ENCODE results near the gene IGF2R.
"Not testable (repeated sequence)": the region's sequence is repeated elsewhere in the genome, so short reads cannot be mapped to it uniquely, and the experiment has no call there.

IGF2R gene

GRCh38 chr6:160090442-160091239, 121.8 kb downstream of the IGF2R start:
- in situ Hi-C loops (cut with MboI; ENCODE audit: low sequenced_read_pairs): not testable (repeated sequence)

DNA sequence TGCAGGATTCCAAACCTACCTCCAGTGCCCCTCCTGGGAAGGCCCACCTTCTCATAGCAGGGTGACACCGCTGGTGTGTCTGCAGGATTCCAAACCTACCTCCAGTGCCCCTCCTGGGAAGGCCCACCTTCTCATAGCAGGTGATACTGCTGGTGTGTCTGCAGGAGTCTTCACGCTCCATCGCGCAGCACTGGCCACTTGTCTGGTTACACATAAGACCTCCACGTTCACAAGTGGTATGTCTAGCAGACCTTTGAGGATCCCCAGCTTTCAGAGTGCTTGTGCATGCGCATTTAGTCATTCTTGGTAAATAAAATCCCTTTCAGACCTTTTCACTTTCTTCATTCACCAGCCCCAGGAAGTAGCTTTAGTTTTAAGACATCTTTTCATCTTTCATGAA, 123.3 kb downstream of the IGF2R start:
- in situ Hi-C loops (cut with MboI; ENCODE audit: low sequenced_read_pairs): not testable (repeated sequence)

DNA sequence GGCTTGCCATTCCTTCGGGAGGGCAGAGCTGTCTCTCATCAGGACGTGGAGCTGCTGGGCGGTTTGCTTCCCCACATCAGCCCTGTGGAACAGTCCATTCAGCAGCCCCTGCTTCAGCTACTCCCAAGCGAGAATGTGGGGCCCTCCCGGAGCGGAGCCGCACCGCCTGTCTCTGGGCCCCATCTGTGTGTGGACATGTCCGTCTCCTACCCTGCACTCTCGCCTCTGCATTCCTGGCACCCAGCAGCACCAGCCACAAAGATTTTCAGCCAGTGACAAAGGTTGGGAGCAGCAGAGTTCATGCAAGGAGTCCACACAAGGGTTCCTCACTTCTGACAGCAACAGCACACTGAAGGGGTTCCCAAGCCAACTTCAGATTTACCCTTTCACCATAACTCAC, 123.7 kb downstream of the IGF2R start:
- in situ Hi-C loops (cut with MboI; ENCODE audit: low sequenced_read_pairs): no loop called here

- in situ Hi-C loops (cut with MboI; ENCODE audit: low sequenced_read_pairs): no loop called here
Measured at GRCh38 chr6:160093061-160093460, 124.2 kb downstream of the IGF2R start.

DNA sequence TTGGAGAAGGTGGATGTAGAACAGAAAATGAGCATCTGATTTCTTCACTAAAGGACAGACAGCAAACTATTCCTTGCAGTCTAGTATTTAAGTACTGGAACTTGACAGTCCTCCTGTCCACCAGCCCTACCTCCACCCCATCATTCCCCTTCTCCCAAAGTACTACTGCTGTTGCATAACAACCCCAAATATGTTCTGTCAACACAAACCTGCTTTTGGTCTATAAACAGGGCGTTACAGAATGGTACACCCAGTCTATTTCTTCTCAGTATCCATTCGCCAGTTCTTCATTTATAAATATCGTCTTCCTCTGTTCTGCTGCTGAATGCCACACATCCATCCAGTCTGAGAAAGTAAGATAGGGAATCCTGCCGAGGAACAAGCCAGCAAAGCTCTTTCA, 125.1 kb downstream of the IGF2R start:
- in situ Hi-C loops (cut with MboI; ENCODE audit: low sequenced_read_pairs): no loop called here

- in situ Hi-C loops (cut with MboI; ENCODE audit: low sequenced_read_pairs): no loop called here
Measured at GRCh38 chr6:160095146-160095845, 126.4 kb downstream of the IGF2R start.

GRCh38 chr6:160101277-160102205, 132.7 kb downstream of the IGF2R start:
- in situ Hi-C loops (cut with MboI; ENCODE audit: low sequenced_read_pairs): no loop called here

DNA sequence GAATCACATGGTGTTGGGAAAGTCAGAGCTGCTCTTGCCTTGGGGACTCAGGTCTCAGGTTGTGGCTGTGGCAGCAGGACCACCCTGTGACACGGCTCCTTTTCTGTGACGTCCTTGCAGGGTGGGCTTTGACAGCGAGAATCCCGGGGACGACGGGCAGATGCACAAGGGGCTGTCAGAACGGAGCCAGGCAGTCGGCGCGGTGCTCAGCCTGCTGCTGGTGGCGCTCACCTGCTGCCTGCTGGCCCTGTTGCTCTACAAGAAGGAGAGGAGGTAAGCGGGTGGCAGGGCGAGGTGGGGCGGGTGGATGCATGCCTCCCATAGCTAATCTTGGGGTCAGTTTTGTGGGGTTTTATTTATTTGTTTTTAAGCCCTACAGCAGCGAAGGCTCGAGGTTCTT, 133.5 kb downstream of the IGF2R start:
- in situ Hi-C loops (cut with MboI; ENCODE audit: low sequenced_read_pairs): no loop called here

- in situ Hi-C loops (cut with MboI; ENCODE audit: low sequenced_read_pairs): no loop called here
Measured at GRCh38 chr6:160102956-160103824, 134.3 kb downstream of the IGF2R start.

- in situ Hi-C loops (cut with MboI; ENCODE audit: low sequenced_read_pairs): no loop called here
Measured at GRCh38 chr6:160103825-160104100, 134.9 kb downstream of the IGF2R start.

DNA sequence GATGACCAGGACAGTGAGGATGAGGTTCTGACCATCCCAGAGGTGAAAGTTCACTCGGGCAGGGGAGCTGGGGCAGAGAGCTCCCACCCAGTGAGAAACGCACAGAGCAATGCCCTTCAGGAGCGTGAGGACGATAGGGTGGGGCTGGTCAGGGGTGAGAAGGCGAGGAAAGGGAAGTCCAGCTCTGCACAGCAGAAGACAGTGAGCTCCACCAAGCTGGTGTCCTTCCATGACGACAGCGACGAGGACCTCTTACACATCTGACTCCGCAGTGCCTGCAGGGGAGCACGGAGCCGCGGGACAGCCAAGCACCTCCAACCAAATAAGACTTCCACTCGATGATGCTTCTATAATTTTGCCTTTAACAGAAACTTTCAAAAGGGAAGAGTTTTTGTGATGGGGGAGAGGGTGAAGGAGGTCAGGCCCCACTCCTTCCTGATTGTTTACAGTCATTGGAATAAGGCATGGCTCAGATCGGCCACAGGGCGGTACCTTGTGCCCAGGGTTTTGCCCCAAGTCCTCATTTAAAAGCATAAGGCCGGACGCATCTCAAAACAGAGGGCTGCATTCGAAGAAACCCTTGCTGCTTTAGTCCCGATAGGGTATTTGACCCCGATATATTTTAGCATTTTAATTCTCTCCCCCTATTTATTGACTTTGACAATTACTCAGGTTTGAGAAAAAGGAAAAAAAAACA, 136.1 kb downstream of the IGF2R start:
- in situ Hi-C loops (cut with MboI; ENCODE audit: low sequenced_read_pairs): no loop called here

GRCh38 chr6:160106010-160106409, 137.1 kb downstream of the IGF2R start:
- in situ Hi-C loops (cut with MboI; ENCODE audit: low sequenced_read_pairs): no loop called here

DNA sequence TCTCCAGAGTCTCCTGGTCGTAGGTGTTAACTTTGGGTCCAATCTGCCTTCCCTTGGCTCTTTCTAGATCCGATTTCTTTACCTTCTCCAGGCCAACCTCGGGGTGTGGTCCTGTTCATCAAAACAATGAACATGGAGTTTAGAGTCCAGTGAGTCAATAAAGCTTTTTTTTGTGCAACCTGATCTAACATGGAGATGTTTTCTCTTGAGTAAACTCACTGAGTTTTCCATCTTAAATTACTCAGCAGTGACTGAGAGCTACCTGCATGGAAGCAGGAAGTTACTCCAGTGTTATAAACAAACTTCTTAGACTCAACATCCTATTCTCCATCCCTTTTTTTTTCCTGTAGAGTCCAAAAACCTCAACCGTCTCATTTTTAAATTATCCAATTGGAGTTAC, 137.8 kb downstream of the IGF2R start:
- in situ Hi-C loops (cut with MboI; ENCODE audit: low sequenced_read_pairs): no loop called here

DNA sequence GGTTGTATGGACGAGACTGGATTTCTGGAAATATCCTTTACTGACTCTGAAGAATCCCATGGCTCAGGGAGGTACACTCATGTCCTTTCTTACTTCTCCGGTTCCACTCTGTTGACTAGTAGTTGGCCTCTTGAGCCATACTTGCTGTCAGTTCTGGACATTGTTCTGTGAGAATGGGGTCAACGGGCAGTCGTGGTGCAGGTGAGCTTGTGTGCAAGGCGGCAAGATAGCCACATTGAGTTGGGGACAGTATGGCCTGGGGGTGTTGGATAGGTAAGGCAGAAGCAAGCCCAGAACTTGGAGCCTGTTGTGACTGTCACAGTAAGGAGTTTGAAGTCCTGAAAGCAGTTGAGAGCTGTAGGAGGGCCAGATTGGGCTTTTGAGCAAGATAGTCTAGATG, 139.2 kb downstream of the IGF2R start:
- in situ Hi-C loops (cut with MboI; ENCODE audit: low sequenced_read_pairs): no loop called here

DNA sequence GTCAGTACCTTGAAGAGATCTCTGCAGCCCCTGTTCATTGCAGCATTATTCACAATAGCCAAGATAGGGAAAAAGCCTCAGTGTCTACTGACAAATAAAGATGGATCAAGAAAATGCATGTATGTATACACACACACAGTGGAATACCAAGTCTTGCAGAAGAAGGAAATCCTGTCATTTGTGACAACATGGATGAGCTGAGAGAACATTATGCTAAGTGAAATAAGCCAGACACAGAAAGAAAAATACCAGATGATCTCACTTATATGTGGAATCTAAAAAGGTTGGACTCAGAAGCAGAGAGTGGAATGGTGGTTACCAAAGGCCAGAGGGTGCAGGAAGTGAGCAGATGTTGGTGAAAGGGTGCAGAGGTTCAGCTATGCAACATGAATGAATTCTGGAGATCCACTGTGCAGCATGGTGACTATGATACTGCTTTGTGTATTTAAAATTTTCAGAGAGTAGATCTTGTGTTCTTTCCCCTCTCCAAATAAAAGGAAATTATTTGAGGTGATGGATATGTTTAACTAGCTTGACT, 141.8 kb downstream of the IGF2R start:
- in situ Hi-C loops (cut with MboI; ENCODE audit: low sequenced_read_pairs): no loop called here

GRCh38 chr6:160111806-160112205, 142.9 kb downstream of the IGF2R start:
- in situ Hi-C loops (cut with MboI; ENCODE audit: low sequenced_read_pairs): no loop called here

DNA sequence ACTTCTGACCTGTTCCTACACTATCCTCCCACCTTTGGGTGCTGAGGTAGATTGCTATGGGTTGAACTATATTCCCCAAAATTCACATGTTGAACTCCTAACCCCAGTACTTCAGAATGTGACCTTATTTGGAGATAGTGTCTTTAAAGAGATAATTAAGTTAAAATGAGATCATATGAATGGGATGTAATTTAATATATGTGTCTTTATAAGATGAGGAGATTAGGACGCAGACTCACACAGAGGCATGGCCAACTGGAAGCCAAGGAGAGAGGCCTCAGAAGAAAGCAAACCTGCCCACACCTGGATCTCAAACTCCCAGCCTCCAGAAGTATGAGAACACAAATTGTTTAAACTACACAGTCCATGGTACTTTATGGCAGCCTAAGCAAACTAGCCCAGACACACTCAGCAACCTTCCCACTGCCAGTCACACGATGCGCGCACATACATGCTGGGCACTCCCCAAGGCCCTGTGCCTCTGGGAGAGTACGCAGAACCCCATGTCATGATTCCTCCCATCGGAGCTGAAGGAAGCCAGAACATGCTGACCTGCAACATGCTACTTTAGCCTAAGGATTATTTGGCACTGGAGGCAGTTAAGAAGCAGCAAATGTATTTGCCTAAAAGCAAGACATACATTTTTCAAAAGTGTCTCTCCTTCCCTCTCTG, 143.9 kb downstream of the IGF2R start:
- in situ Hi-C loops (cut with MboI; ENCODE audit: low sequenced_read_pairs): no loop called here

GRCh38 chr6:160114536-160114935, 145.7 kb downstream of the IGF2R start:
- in situ Hi-C loops (cut with MboI; ENCODE audit: low sequenced_read_pairs): not testable (repeated sequence)

DNA sequence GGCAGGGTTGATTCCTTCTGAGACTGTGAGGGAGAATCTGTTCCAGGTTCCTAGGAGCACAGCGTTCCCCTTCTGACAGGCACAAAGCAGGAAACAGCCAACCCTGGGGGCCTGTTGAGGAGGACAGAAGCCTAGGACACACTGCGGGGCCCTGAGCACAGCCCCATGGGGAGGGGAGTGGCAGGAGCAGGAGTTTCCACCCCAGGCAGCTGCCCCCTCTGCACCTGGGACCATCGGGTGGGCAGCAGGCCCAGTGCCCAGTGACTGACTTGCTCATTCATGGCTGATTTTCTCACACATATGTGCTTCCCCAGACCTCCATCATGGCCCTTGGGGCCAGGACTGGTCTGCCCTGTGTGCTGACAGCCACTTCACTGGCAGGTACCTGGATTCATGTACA, 146.5 kb downstream of the IGF2R start:
- in situ Hi-C loops (cut with MboI; ENCODE audit: low sequenced_read_pairs): no loop called here
